Breast epithelium (tissue), 3 donors: ENCODE data around the gene SPPL2B.

ENCODE experiments used
- POLR2A ChIP-seq: fragments of 450-650 bp; IDR thresholded peaks from one replicate; pipeline ENCODE4 v1.6.1; 2016; ENCODE audit warnings: antibody characterized with exemption, mild to moderate bottlenecking, moderate library complexity
- POLR2AphosphoS5 ChIP-seq, 3 donors: sonication (generic); formaldehyde crosslinking; IDR thresholded peaks; one replicate each; pipeline ENCODE4 v1.6.1; 2017; ENCODE audit warnings: antibody characterized with exemption in 3 of 3
- TF ChIP-seq, protein P1 (sequence below), 3 donors: fragments of 450-650 bp; IDR thresholded peaks; one replicate each; pipeline ENCODE4 v1.5.1; 2016 to 2017; ENCODE audit warnings: antibody characterized with exemption in 3 of 3, mild to moderate bottlenecking in 3 of 3, moderate library complexity in 3 of 3

DNA sequence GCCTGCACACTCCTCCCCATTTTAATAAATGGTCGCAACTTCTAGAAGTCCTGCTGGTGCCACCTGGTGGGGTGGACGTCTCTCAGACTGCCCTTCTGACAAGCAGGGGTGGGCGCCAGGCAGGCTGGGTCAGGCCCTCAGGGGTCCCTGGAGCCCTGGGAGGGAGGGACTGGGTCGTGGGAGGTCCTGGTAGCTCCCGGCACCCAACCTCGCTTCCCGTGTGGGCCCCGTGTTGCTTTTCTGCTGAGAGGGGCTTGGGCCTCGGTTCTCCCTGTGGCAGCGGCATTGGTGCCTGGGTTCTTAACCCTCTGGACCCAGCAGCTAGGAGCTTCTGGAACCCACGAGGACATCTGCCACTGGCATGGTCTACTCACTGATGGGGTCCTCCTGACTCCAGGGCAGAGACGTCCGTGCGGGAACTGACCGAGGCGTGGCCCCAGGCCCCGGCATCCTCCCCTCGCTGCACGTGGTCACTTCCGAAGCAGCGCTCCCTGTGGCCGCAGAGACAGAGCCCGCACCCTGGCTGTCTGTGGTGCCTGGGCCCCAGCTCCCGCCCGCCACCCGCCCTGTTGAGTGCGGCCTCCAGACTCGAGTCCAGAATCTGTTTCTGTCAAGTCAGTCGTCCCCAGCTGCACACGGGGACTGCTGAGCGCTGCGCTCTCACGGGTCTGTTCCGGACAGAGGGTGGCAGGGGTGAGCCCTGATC lies 25.6 kb downstream of the SPPL2B start:
- TF ChIP-seq POLR2AphosphoS5 (IDR thresholded peaks at IDR 0.05) = no peak
- TF ChIP-seq, protein P1, sequence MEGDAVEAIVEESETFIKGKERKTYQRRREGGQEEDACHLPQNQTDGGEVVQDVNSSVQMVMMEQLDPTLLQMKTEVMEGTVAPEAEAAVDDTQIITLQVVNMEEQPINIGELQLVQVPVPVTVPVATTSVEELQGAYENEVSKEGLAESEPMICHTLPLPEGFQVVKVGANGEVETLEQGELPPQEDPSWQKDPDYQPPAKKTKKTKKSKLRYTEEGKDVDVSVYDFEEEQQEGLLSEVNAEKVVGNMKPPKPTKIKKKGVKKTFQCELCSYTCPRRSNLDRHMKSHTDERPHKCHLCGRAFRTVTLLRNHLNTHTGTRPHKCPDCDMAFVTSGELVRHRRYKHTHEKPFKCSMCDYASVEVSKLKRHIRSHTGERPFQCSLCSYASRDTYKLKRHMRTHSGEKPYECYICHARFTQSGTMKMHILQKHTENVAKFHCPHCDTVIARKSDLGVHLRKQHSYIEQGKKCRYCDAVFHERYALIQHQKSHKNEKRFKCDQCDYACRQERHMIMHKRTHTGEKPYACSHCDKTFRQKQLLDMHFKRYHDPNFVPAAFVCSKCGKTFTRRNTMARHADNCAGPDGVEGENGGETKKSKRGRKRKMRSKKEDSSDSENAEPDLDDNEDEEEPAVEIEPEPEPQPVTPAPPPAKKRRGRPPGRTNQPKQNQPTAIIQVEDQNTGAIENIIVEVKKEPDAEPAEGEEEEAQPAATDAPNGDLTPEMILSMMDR (IDR thresholded peaks at IDR 0.05) = no peak
- TF ChIP-seq POLR2A = no peak
